Activated CD8-positive, alpha-beta memory T cell treated with anti-CD3 and anti-CD28 coated beads, Interleukin-2, amount 50 U/mL, for 1 hour (primary cell): ENCODE results near the gene FAM131A.
A peak's percentile ranks its signal among the peaks of the same experiment; 100 is the strongest.

Experiments
- DNase-seq: peaks from one replicate; pipeline ENCODE4 v3.0.0-alpha.2; 2020; ENCODE audit errors: extremely low read depth

FAM131A gene

GRCh38 chr3:184316792-184317191, 20.6 kb upstream of the FAM131A start:
- no peak for DNase-seq

GRCh38 chr3:184317201-184317600, 20.2 kb upstream of the FAM131A start:
- no peak for DNase-seq

GRCh38 chr3:184320104-184320445, 17.3 kb upstream of the FAM131A start:
- no peak for DNase-seq

GRCh38 chr3:184321666-184322065, 15.7 kb upstream of the FAM131A start:
- no peak for DNase-seq

- no peak for DNase-seq
Observed at GRCh38 chr3:184322731-184323487, 14.5 kb upstream of the FAM131A start.

- no peak for DNase-seq
Observed at GRCh38 chr3:184323696-184324095, 13.7 kb upstream of the FAM131A start.

- DNase-seq, result no peak
Observed at GRCh38 chr3:184325269-184325668, 12.1 kb upstream of the FAM131A start.

GRCh38 chr3:184325715-184326369, 11.6 kb upstream of the FAM131A start:
- DNase-seq, result no peak

- no peak for DNase-seq
Observed at GRCh38 chr3:184327171-184327570, 10.2 kb upstream of the FAM131A start.

GRCh38 chr3:184328516-184328915, 8.9 kb upstream of the FAM131A start:
- DNase-seq, result no peak

- no peak for DNase-seq
Observed at GRCh38 chr3:184332370-184333090, 4.9 kb upstream of the FAM131A start.

- no peak for DNase-seq
Observed at GRCh38 chr3:184333190-184333589, 4.2 kb upstream of the FAM131A start.

- no peak for DNase-seq
Observed at GRCh38 chr3:184333700-184334099, 3.7 kb upstream of the FAM131A start.

GRCh38 chr3:184334470-184335158, 2.8 kb upstream of the FAM131A start:
- DNase-seq, result no peak

- no peak for DNase-seq
Observed at GRCh38 chr3:184335291-184335660, 2.1 kb upstream of the FAM131A start.

- DNase-seq, result peak; percentile 64
Observed at GRCh38 chr3:184335661-184336546, 1.5 kb upstream of the FAM131A start.

- no peak for DNase-seq
Observed at GRCh38 chr3:184336547-184337398, 627 bp upstream of the FAM131A start.

- DNase-seq, result no peak
Observed at GRCh38 chr3:184337981-184338380, 581 bp downstream of the FAM131A start.

GRCh38 chr3:184338511-184338945, 1.1 kb downstream of the FAM131A start:
- no peak for DNase-seq

- DNase-seq, result no peak
Observed at GRCh38 chr3:184339001-184339400, 1.6 kb downstream of the FAM131A start.
